T-cell (primary cell): Measurements from ENCODE around the gene RHOG. TPM values are rescaled to one million over a fixed set of nuclear protein-coding genes. Genes with fewer than 3 reads are reported as not detected.

ENCODE experiments used
- ATAC-seq, 4 experiments: fragments of 200-7000 bp in 3 of 4; fragments of 150-1000 bp in 1 of 4; cut with Tn5 transposase; replicated peaks in 1 of 4; 1 replicate in 3 of 4; 2 replicates in 1 of 4; pipeline ENCODE4 v1.10.0; 2021; ENCODE audit warnings: moderate library complexity in 3 of 4, mild to moderate bottlenecking in 2 of 4, moderate number of reproducible peaks in 1 of 4
- CTCF ChIA-PET, 2 donors: fragments of 300-600 bp; sonication (Branson Sonifier 250); formaldehyde crosslinking; loops; one replicate each; lab custom pipeline; 2022; ENCODE audit warnings: antibody characterized with exemption in 2 of 2; lab: Charles Lee
- POLR2A ChIA-PET, 2 donors: fragments of 300-600 bp; sonication (Branson Sonifier 250); formaldehyde crosslinking; loops; one replicate each; lab custom pipeline; 2022; ENCODE audit warnings: antibody characterized with exemption in 2 of 2; lab: Charles Lee
- DNase-seq, 35 experiments: peaks; one replicate each; pipeline versions ENCODE4 v3.0.0 to v3.0.0-alpha.2; 2013 to 2023
- H3K27ac ChIP-seq: one replicate; pipeline ENCODE4 v1.5.1; 2013; ENCODE audit warnings: low read length
- H3K27me3 ChIP-seq, 2 experiments: replicated peaks in 1 of 2; 1 replicate in 1 of 2; 2 replicates in 1 of 2; pipeline versions ENCODE4 v1.6.1 to v1.7.0; 2013; ENCODE audit warnings: low read length in 1 of 2, mixed read lengths in 1 of 2; ENCODE audit not compliant: control insufficient read depth in 2 of 2, insufficient read depth in 2 of 2; ENCODE audit errors: extremely low read depth in 1 of 2
- H3K36me3 ChIP-seq, 2 donors: 1 replicate in 1 of 2; 2 replicates in 1 of 2; pipeline versions ENCODE4 v1.6.1 to v1.7.0; 2013; ENCODE audit warnings: low read length in 1 of 2; ENCODE audit not compliant: control insufficient read depth in 2 of 2, insufficient read depth in 1 of 2; ENCODE audit errors: extremely low read depth in 1 of 2
- H3K4me1 ChIP-seq, 2 experiments: 1 replicate in 1 of 2; 2 replicates in 1 of 2; pipeline versions ENCODE4 v1.6.1 to v1.7.0; 2013; ENCODE audit warnings: low read length in 2 of 2, mixed read lengths in 1 of 2; ENCODE audit not compliant: insufficient read depth in 2 of 2, control insufficient read depth in 1 of 2; ENCODE audit errors: extremely low read depth in 1 of 2
- H3K4me3 ChIP-seq, 2 donors: 1 replicate in 1 of 2; 2 replicates in 1 of 2; pipeline versions ENCODE4 v1.5.1 to v1.7.0; 2013; ENCODE audit warnings: mild to moderate bottlenecking in 2 of 2, low read length in 1 of 2, moderate library complexity in 1 of 2; ENCODE audit not compliant: control insufficient read depth in 1 of 2; ENCODE audit errors: extremely low read depth in 1 of 2
- H3K9me3 ChIP-seq: 2 replicates; pipeline ENCODE4 v1.7.0; 2013
- H3K27ac Mint-ChIP-seq, 2 donors: one replicate each; pipeline ENCODE4 v1.8.0; 2020 to 2021; ENCODE audit warnings: mild to moderate bottlenecking in 2 of 2, mixed read lengths in 2 of 2
- H3K27me3 Mint-ChIP-seq, 2 donors: one replicate each; pipeline ENCODE4 v1.8.0; 2021 to 2022; ENCODE audit warnings: mixed read lengths in 2 of 2
- H3K36me3 Mint-ChIP-seq: one replicate; pipeline ENCODE4 v1.8.0; 2021; ENCODE audit warnings: mixed read lengths
- H3K4me1 Mint-ChIP-seq, 3 donors: one replicate each; pipeline ENCODE4 v1.8.0; 2020 to 2022; ENCODE audit warnings: mixed read lengths in 3 of 3, mild to moderate bottlenecking in 1 of 3
- H3K4me3 Mint-ChIP-seq, 3 donors: one replicate each; pipeline ENCODE4 v1.8.0; 2020 to 2022; ENCODE audit warnings: mild to moderate bottlenecking in 3 of 3, mixed read lengths in 3 of 3, moderate library complexity in 3 of 3
- H3K9me3 Mint-ChIP-seq, 3 donors: one replicate each; pipeline ENCODE4 v1.8.0; 2020 to 2022; ENCODE audit warnings: mixed read lengths in 3 of 3
- WGBS: methylation state at CpG from one replicate; pipeline ENCODE4 v1.1.5; 2013; ENCODE audit warnings: missing lambda C conversion rate; ENCODE audit not compliant: insufficient coverage; 5-methylcytosine and 5-hydroxymethylcytosine counted together
- total RNA-seq, 35 experiments: library from RNA in 6 of 35; stranded (reverse) in 6 of 35; fragments of 120-200 nt in 1 of 35; gene quantifications; one replicate each; pipeline versions ENCODE4 v1.2.1 to v1.2.4 and lab custom pipeline; 2013 to 2026

RHOG gene
- total RNA-seq, 5 donors from 2014 or later (not counting 1 experiment from before 2014, with no cell fraction given) = 88.1 to 108 (median 106) TPM

- Mint-ChIP-seq H3K4me1 (peaks cover 85 to 91% (median 89%) of the 10 kb centered on the region in 3 donors), H3K4me3 (peak overlapping the region in 1 of 3 donors; percentile 10), H3K36me3 (peaks cover 2% of the 10 kb centered on the region), H3K27me3 (no peaks in the 10 kb centered on the region), H3K9me3 (no peaks in the 10 kb centered on the region), H3K27ac (peak overlapping the region in 1 of 2 donors; percentile 90)
- no peak overlapping the region for H3K27ac ChIP-seq
- H3K36me3 ChIP-seq = no peaks in the 10 kb centered on the region
- no peak for DNase-seq
- CTCF ChIA-PET = interaction anchor here in 1 of 2 donors (1.2 to 3.9 kb wide), 2 partner anchors 27 to 35 kb away, joined by 10 to 27 read pairs; no protein-coding TSS in a partner anchor
- POLR2A ChIA-PET = interaction anchor here in 1 of 2 donors (0.6 kb wide), 1 partner anchor 189 kb away, joined by 4 read pairs; no protein-coding TSS in a partner anchor
- no peaks in the 10 kb centered on the region for H3K9me3 ChIP-seq
- H3K4me1 ChIP-seq = peaks cover 24 to 37% of the 10 kb centered on the region in 2 experiments
- no peak for ATAC-seq
- H3K27me3 ChIP-seq = no peaks in the 10 kb centered on the region
- no peak overlapping the region for H3K4me3 ChIP-seq
- WGBS = no CpG with 5 or more reads among the region's 3 CpGs
Measured at GRCh38 chr11:3876613-3877012, 35.9 kb upstream of the RHOG start.

- Histone ChIP-seq H3K36me3 (no peaks in the 10 kb centered on the region), H3K27me3 (no peaks in the 10 kb centered on the region), H3K4me3 (no peak overlapping the region), H3K9me3 (no peaks in the 10 kb centered on the region), H3K4me1 (peaks cover 26 to 28% of the 10 kb centered on the region in 2 experiments), H3K27ac (no peak overlapping the region)
- Mint-ChIP-seq H3K9me3 (no peaks in the 10 kb centered on the region), H3K27me3 (no peaks in the 10 kb centered on the region), H3K4me1 (peaks cover 90 to 92% (median 91%) of the 10 kb centered on the region in 3 donors), H3K27ac (peak overlapping the region; percentile 55 to 71), H3K36me3 (peaks cover 12% of the 10 kb centered on the region), H3K4me3 (no peak overlapping the region)
- ATAC-seq (no peak), DNase-seq (no peak)
- POLR2A ChIA-PET = interaction anchor here (0.5 to 0.8 kb wide), 2 partner anchors 29 to 202 kb away, joined by 6 to 12 read pairs; no protein-coding TSS in a partner anchor
- WGBS = no CpG with 5 or more reads among the region's 2 CpGs
- CTCF ChIA-PET = interaction anchor here in 1 of 2 donors (0.5 to 2.0 kb wide), 3 partner anchors 19 to 106 kb away, joined by 3 to 13 read pairs (median 5); partner anchors contain the start of gene STIM1
Measured at GRCh38 chr11:3873712-3874349, 33.1 kb upstream of the RHOG start.

- no peaks in the 10 kb centered on the region for H3K27me3 ChIP-seq
- peak; percentile 33 to 71 (median 49) for ATAC-seq
- Mint-ChIP-seq H3K9me3 (no peaks in the 10 kb centered on the region), H3K4me1 (peaks cover 90 to 96% (median 92%) of the 10 kb centered on the region in 3 donors), H3K27me3 (no peaks in the 10 kb centered on the region), H3K36me3 (peaks cover 9% of the 10 kb centered on the region), H3K27ac (peak overlapping the region; percentile 83 to 92), H3K4me3 (peak overlapping the region in 2 of 3 donors; percentile 47 to 58)
- ChIA-PET POLR2A (interaction anchor here (0.7 to 1.0 kb wide), 4 partner anchors 19 to 174 kb away, joined by 3 to 5 read pairs (median 4); no protein-coding TSS in a partner anchor), CTCF (interaction anchor here (0.7 to 3.6 kb wide), 7 partner anchors 13 to 229 kb away, joined by 3 to 14 read pairs (median 5); partner anchors contain the start of gene STIM1 (in 2 of the 2))
- peak in 7 of 35 experiments; percentile 4 to 56 (median 18) for DNase-seq
- no peak overlapping the region for H3K4me3 ChIP-seq
- H3K27ac ChIP-seq = peak overlapping the region; percentile 34
- peaks cover 54 to 63% of the 10 kb centered on the region in 2 experiments for H3K4me1 ChIP-seq
- no peaks in the 10 kb centered on the region for H3K9me3 ChIP-seq
- H3K36me3 ChIP-seq = no peaks in the 10 kb centered on the region
- WGBS = 43% methylated on average over 6 of the region's 6 CpGs
Measured at GRCh38 chr11:3867209-3868091, 26.7 kb upstream of the RHOG start.

DNA sequence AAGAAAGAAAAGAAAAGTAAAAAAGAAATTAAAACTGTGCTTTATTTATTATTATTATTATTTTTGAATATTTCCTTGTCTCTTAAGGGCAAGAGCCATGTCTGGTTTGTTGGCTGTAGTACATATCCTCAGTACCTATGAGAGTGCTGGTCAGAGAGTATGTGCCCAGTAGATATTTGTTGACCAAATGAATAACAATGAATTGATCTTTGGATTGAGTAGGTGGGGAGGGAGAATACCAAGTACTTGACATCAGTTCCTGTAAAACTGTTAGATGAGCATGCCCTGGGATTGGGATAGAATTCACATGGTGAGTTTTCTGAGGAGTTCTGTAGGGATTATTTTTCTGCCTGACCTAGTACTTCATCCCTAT is 26.1 kb upstream of the RHOG start:
- Histone ChIP-seq H3K36me3 (no peaks in the 10 kb centered on the region), H3K27me3 (no peaks in the 10 kb centered on the region), H3K9me3 (no peaks in the 10 kb centered on the region), H3K4me3 (no peak overlapping the region), H3K27ac (peak overlapping the region; percentile 34), H3K4me1 (peaks cover 60 to 68% of the 10 kb centered on the region in 2 experiments)
- Mint-ChIP-seq H3K27me3 (no peaks in the 10 kb centered on the region), H3K9me3 (no peaks in the 10 kb centered on the region), H3K4me1 (peaks cover 91 to 97% (median 92%) of the 10 kb centered on the region in 3 donors), H3K36me3 (peaks cover 9% of the 10 kb centered on the region), H3K4me3 (peak overlapping the region in 1 of 3 donors; percentile 58), H3K27ac (peak overlapping the region; percentile 83 to 92)
- no peak for ATAC-seq
- POLR2A ChIA-PET = interaction anchor here in 1 of 2 donors (0.7 kb wide), 1 partner anchor 39 kb away, joined by 3 read pairs; no protein-coding TSS in a partner anchor
- no peak for DNase-seq
- CTCF ChIA-PET = interaction anchor here (0.7 to 3.6 kb wide), 6 partner anchors 12 to 48 kb away, joined by 3 to 14 read pairs (median 6); partner anchors contain the start of gene STIM1 (in 1 of the 2)

GRCh38 chr11:3866206-3866605 is 25.4 kb upstream of the RHOG start:
- Mint-ChIP-seq H3K4me1 (peaks cover 90 to 97% (median 92%) of the 10 kb centered on the region in 3 donors), H3K4me3 (peak overlapping the region; percentile 37 to 64 (median 46)), H3K36me3 (peaks cover 9% of the 10 kb centered on the region), H3K9me3 (no peaks in the 10 kb centered on the region), H3K27ac (peak overlapping the region; percentile 88 to 92), H3K27me3 (no peaks in the 10 kb centered on the region)
- H3K27ac ChIP-seq = peak overlapping the region; percentile 27
- DNase-seq (peak in 4 of 35 experiments; percentile 6 to 48 (median 23)), ATAC-seq (peak in 2 of 4 experiments; percentile 33 to 44)
- no peaks in the 10 kb centered on the region for H3K9me3 ChIP-seq
- no peaks in the 10 kb centered on the region for H3K36me3 ChIP-seq
- CTCF ChIA-PET = interaction anchor here (0.5 to 2.0 kb wide), 6 partner anchors 11 to 47 kb away, joined by 3 to 8 read pairs (median 4); partner anchors contain the start of gene STIM1 (in 2 of the 2)
- POLR2A ChIA-PET = no interaction called here
- 71% methylated on average over 4 of the region's 5 CpGs for WGBS
- no peak overlapping the region for H3K4me3 ChIP-seq
- H3K27me3 ChIP-seq = no peaks in the 10 kb centered on the region
- peaks cover 62 to 73% of the 10 kb centered on the region in 2 experiments for H3K4me1 ChIP-seq
